ENCODE results near the gene RNF11. TPM values are rescaled to one million over a fixed set of nuclear protein-coding genes. Genes with fewer than 3 reads are reported as not detected.
"Not testable (repeated sequence)": the region's sequence is repeated elsewhere in the genome, so short reads cannot be mapped to it uniquely, and the experiment has no call there.

Gene RNF11
- total RNA-seq, 1 experiment from 2014 or later: 67.5 TPM

DNA sequence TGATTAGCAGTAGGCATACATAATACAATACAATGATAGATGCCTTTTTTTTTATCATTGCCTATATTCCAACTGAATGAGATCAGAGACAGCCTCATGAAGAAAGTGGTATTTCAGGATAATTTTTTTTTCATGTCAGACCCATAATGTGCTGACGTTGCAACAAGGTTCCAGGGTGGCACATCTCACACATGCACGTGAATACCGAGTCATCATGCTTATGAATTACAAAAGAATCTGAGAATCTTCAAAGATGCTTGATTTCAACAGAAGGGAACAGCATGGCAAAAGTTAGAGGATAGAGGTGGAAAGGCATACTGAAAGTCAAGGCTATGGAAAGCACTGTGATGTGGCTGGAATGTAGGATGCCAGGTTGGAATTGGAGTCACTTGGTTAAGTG is 5.0 kb upstream of the RNF11 start:
- H3K36me3 ChIP-seq (ENCODE audit: insufficient read depth, low read length, poor library complexity, severe bottlenecking): no peaks in the 10 kb centered on the region
- BruUV-seq (replicated peaks): no TSS peak
- H3K4me3 ChIP-seq (ENCODE audit: low read depth, low read length, poor library complexity, severe bottlenecking): no peak overlapping the region
- H3K9me3 ChIP-seq (ENCODE audit: low read depth, low read length, poor library complexity, severe bottlenecking): no peaks in the 10 kb centered on the region
- H3K4me1 ChIP-seq (ENCODE audit: insufficient read depth, low read length, poor library complexity, severe bottlenecking): peaks cover 13% of the 10 kb centered on the region
- H3K27me3 ChIP-seq (replicated peaks; ENCODE audit: insufficient read depth, low read depth, low read length, poor library complexity): no peaks in the 10 kb centered on the region
- ChIA-PET CTCF (no interaction called here), POLR2A (ENCODE audit: low non-redundant PET) (interaction anchor here (0.5 kb wide), 1 partner anchor 635 kb away, joined by 4 read pairs; no protein-coding TSS in a partner anchor)
- no peak for TF ChIP-seq EZH2 (IDR thresholded peaks at IDR 0.05; ENCODE audit: borderline replicate concordance, low read depth, low read length, poor library complexity, severe bottlenecking)
- TF ChIP-seq, protein P1, sequence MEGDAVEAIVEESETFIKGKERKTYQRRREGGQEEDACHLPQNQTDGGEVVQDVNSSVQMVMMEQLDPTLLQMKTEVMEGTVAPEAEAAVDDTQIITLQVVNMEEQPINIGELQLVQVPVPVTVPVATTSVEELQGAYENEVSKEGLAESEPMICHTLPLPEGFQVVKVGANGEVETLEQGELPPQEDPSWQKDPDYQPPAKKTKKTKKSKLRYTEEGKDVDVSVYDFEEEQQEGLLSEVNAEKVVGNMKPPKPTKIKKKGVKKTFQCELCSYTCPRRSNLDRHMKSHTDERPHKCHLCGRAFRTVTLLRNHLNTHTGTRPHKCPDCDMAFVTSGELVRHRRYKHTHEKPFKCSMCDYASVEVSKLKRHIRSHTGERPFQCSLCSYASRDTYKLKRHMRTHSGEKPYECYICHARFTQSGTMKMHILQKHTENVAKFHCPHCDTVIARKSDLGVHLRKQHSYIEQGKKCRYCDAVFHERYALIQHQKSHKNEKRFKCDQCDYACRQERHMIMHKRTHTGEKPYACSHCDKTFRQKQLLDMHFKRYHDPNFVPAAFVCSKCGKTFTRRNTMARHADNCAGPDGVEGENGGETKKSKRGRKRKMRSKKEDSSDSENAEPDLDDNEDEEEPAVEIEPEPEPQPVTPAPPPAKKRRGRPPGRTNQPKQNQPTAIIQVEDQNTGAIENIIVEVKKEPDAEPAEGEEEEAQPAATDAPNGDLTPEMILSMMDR (conservative IDR thresholded peaks at IDR 0.05; ENCODE audit: low read depth, low read length): no peak
- no peak overlapping the region for H3K27ac ChIP-seq (ENCODE audit: low read depth, low read length, poor library complexity, severe bottlenecking)
- no peak for DNase-seq (ENCODE audit: low spot score)
- intact Hi-C loops (cut with micrococcal nuclease; ENCODE audit: unreplicated experiment): no loop called here

GRCh38 chr1:51231896-51232295 is 4.2 kb upstream of the RNF11 start:
- TF ChIP-seq EZH2 (IDR thresholded peaks at IDR 0.05; ENCODE audit: borderline replicate concordance, low read depth, low read length, poor library complexity, severe bottlenecking): no peak
- TF ChIP-seq, protein P1 (conservative IDR thresholded peaks at IDR 0.05; ENCODE audit: low read depth, low read length): no peak
- Histone ChIP-seq H3K9me3 (ENCODE audit: low read depth, low read length, poor library complexity, severe bottlenecking) (no peaks in the 10 kb centered on the region), H3K4me3 (ENCODE audit: low read depth, low read length, poor library complexity, severe bottlenecking) (no peak overlapping the region), H3K4me1 (ENCODE audit: insufficient read depth, low read length, poor library complexity, severe bottlenecking) (peaks cover 13% of the 10 kb centered on the region), H3K27me3 (replicated peaks; ENCODE audit: insufficient read depth, low read depth, low read length, poor library complexity) (no peaks in the 10 kb centered on the region), H3K27ac (ENCODE audit: low read depth, low read length, poor library complexity, severe bottlenecking) (no peak overlapping the region), H3K36me3 (ENCODE audit: insufficient read depth, low read length, poor library complexity, severe bottlenecking) (no peaks in the 10 kb centered on the region)
- intact Hi-C loops (cut with micrococcal nuclease; ENCODE audit: unreplicated experiment): no loop called here
- BruUV-seq (replicated peaks): no TSS peak
- CTCF ChIA-PET: no interaction called here
- POLR2A ChIA-PET (ENCODE audit: low non-redundant PET): interaction anchor here (0.5 kb wide), 1 partner anchor 634 kb away, joined by 4 read pairs; no protein-coding TSS in a partner anchor
- DNase-seq (ENCODE audit: low spot score): no peak

DNA sequence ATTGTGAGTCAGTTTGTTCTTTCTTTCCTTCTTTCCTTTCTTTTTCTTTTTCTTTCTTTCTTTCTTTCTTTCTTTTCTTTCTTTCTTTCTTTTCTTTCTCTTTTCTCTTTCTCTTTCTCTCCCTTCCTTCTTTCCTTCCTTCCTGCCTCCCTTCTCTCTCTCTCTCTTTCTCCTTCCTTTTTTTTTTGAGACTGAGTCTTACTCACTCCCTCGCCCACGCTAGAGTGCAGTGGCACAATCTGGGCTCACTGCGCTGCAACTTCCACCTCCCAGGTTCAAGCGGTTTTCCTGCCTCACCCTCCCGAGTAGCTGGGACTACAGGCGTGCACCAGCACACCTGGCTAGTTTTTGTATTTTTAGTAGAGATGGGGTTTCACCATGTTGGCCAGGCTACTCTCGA is 1.8 kb upstream of the RNF11 start:
- DNase-seq (ENCODE audit: low spot score); H3K27ac ChIP-seq (ENCODE audit: low read depth, low read length, poor library complexity, severe bottlenecking); H3K27me3 ChIP-seq (replicated peaks; ENCODE audit: insufficient read depth, low read depth, low read length, poor library complexity); H3K36me3 ChIP-seq (ENCODE audit: insufficient read depth, low read length, poor library complexity, severe bottlenecking); BruUV-seq (replicated peaks); H3K4me3 ChIP-seq (ENCODE audit: low read depth, low read length, poor library complexity, severe bottlenecking); intact Hi-C loops (cut with micrococcal nuclease; ENCODE audit: unreplicated experiment); H3K9me3 ChIP-seq (ENCODE audit: low read depth, low read length, poor library complexity, severe bottlenecking): not testable (repeated sequence)
- H3K4me1 ChIP-seq (ENCODE audit: insufficient read depth, low read length, poor library complexity, severe bottlenecking): peaks cover 21% of the 10 kb centered on the region
- POLR2A ChIA-PET (ENCODE audit: low non-redundant PET): interaction anchor here (0.7 kb wide), 1 partner anchor 13 kb away, joined by 4 read pairs; no protein-coding TSS in a partner anchor
- CTCF ChIA-PET: interaction anchor here (0.6 kb wide), 2 partner anchors 63 to 1325 kb away, joined by 4 read pairs; no protein-coding TSS in a partner anchor

- H3K4me1 ChIP-seq (ENCODE audit: insufficient read depth, low read length, poor library complexity, severe bottlenecking): peaks cover 22% of the 10 kb centered on the region
- H3K9me3 ChIP-seq (ENCODE audit: low read depth, low read length, poor library complexity, severe bottlenecking): no peaks in the 10 kb centered on the region
- TF ChIP-seq, protein P1 (conservative IDR thresholded peaks at IDR 0.05; ENCODE audit: low read depth, low read length): no peak
- no peak for TF ChIP-seq EZH2 (IDR thresholded peaks at IDR 0.05; ENCODE audit: borderline replicate concordance, low read depth, low read length, poor library complexity, severe bottlenecking)
- no TSS peak for BruUV-seq (replicated peaks)
- intact Hi-C loops (cut with micrococcal nuclease; ENCODE audit: unreplicated experiment): no loop called here
- H3K36me3 ChIP-seq (ENCODE audit: insufficient read depth, low read length, poor library complexity, severe bottlenecking): no peaks in the 10 kb centered on the region
- ChIA-PET POLR2A (ENCODE audit: low non-redundant PET) (no interaction called here), CTCF (no interaction called here)
- H3K27me3 ChIP-seq (replicated peaks; ENCODE audit: insufficient read depth, low read depth, low read length, poor library complexity): no peaks in the 10 kb centered on the region
- DNase-seq (ENCODE audit: low spot score): peak; percentile 78
- peak overlapping the region; percentile 93 for H3K4me3 ChIP-seq (ENCODE audit: low read depth, low read length, poor library complexity, severe bottlenecking)
- no peak overlapping the region for H3K27ac ChIP-seq (ENCODE audit: low read depth, low read length, poor library complexity, severe bottlenecking)
Measured at GRCh38 chr1:51234721-51235425, 1.2 kb upstream of the RNF11 start.
